GM12878 (cell line): ENCODE data around the gene TPCN2. TPM values are rescaled to one million over a fixed set of nuclear protein-coding genes. Genes with fewer than 3 reads are reported as not detected.
"Not testable (repeated sequence)": the region's sequence is repeated elsewhere in the genome, so short reads cannot be mapped to it uniquely, and the experiment has no call there.

ENCODE experiments used
- ATAC-seq: fragments of 200-7000 bp; cut with Tn5 transposase; 3 replicates; pipeline ENCODE4 v1.9.1; 2020; ENCODE audit warnings: mild to moderate bottlenecking, moderate library complexity
- BruUV-seq: library from RNA; stranded (reverse); fragments of 400-500 nt; replicated peaks from 2 replicates; lab custom pipeline; 2021; lab: Mats Ljungman, UMichigan
- CTCF ChIA-PET: fragments of 300-600 bp; sonication (Branson Sonifier 250); formaldehyde crosslinking; extraction: SDS; loops from one replicate; lab custom pipeline; 2021; ENCODE audit warnings: inconsistent platforms; lab: Yijun Ruan, JAX
- POLR2A ChIA-PET: fragments of 350-600 bp; formaldehyde crosslinking; extraction: SDS; loops from one replicate; lab custom pipeline; 2021; ENCODE audit warnings: inconsistent platforms; lab: Charles Lee
- RAD21 ChIA-PET: fragments of 300-600 bp; sonication (Branson Sonifier 250); formaldehyde crosslinking; loops from one replicate; lab custom pipeline; 2023; ENCODE audit warnings: antibody characterized with exemption; ENCODE audit not compliant: unreplicated experiment; lab: Charles Lee
- SMC1A ChIA-PET: fragments of 300-600 bp; sonication (Branson Sonifier 250); formaldehyde crosslinking; loops from one replicate; lab custom pipeline; 2023; ENCODE audit not compliant: unreplicated experiment, uncharacterized antibody; lab: Charles Lee
- DNase-seq: peaks from one replicate; pipeline ENCODE4 v3.0.0-alpha.2; 2011; ENCODE audit warnings: low read depth, low spot score
- FAIRE-seq: peaks from 3 replicates; lab custom pipeline; 2011; peaks lifted over from hg19 to GRCh38; lab: Jason Lieb, UNC
- H2AFZ ChIP-seq: 2 replicates; pipeline ENCODE4 v1.6.0; 2011; ENCODE audit warnings: low read depth, low read length, control low read depth; ENCODE audit not compliant: control insufficient read depth
- H3K27ac ChIP-seq: 2 replicates; pipeline ENCODE4 v1.5.1; 2011; ENCODE audit warnings: control low read depth; ENCODE audit not compliant: control insufficient read depth, insufficient read depth
- H3K27me3 ChIP-seq, 2 experiments: replicated peaks in 1 of 2; 2 replicates each; pipeline versions ENCODE4 v1.6.0 to v1.6.1; 2011; ENCODE audit warnings: low read length in 1 of 2; ENCODE audit not compliant: control insufficient read depth in 2 of 2, insufficient read depth in 2 of 2
- H3K36me3 ChIP-seq, 2 experiments: 2 replicates each; pipeline ENCODE4 v1.5.1; 2011; ENCODE audit warnings: low read length in 1 of 2; ENCODE audit not compliant: control insufficient read depth in 2 of 2, insufficient read depth in 2 of 2
- H3K4me1 ChIP-seq: 2 replicates; pipeline ENCODE4 v1.6.1; 2011; ENCODE audit warnings: mild to moderate bottlenecking, low read length, moderate library complexity, mixed read lengths; ENCODE audit not compliant: control insufficient read depth, insufficient read depth
- H3K4me2 ChIP-seq: 2 replicates; pipeline ENCODE4 v1.6.0; 2011; ENCODE audit warnings: control low read depth; ENCODE audit not compliant: control insufficient read depth, insufficient read depth
- H3K4me3 ChIP-seq: fragments of 200-600 bp; sonication (generic); 2 replicates; pipeline ENCODE4 v1.5.1; 2016
- H3K79me2 ChIP-seq: 2 replicates; pipeline ENCODE4 v1.6.0; 2011; ENCODE audit warnings: low read length; ENCODE audit not compliant: control insufficient read depth, insufficient read depth
- H3K9ac ChIP-seq: 2 replicates; pipeline ENCODE4 v1.8.0; 2011; ENCODE audit warnings: low read length, control low read depth, mixed read lengths; ENCODE audit not compliant: control insufficient read depth, insufficient read depth
- H3K9me3 ChIP-seq: replicated peaks from 3 replicates; pipeline ENCODE4 v1.5.1; 2011; ENCODE audit warnings: mild to moderate bottlenecking, low read length; ENCODE audit not compliant: control insufficient read depth, insufficient read depth
- H4K20me1 ChIP-seq: 2 replicates; pipeline ENCODE4 v1.6.0; 2011; ENCODE audit not compliant: control insufficient read depth, insufficient read depth
- NR2F1 ChIP-seq: fragments of 450-650 bp; conservative IDR thresholded peaks from 2 replicates; pipeline ENCODE4 v1.6.1; 2017; ENCODE audit warnings: mild to moderate bottlenecking
- REST ChIP-seq: IDR thresholded peaks from 2 replicates; pipeline ENCODE4 v1.6.1; 2012; ENCODE audit warnings: mild to moderate bottlenecking, low read depth, low read length
- RUNX3 ChIP-seq: IDR thresholded peaks from 2 replicates; pipeline ENCODE4 v1.6.1; 2012; ENCODE audit warnings: low read length, inconsistent platforms
- SREBF2 ChIP-seq: IDR thresholded peaks from 2 replicates; pipeline ENCODE4 v1.6.1; 2012; ENCODE audit warnings: mild to moderate bottlenecking, low read length
- TARDBP ChIP-seq: IDR thresholded peaks from 2 replicates; pipeline ENCODE4 v1.6.1; 2016; ENCODE audit warnings: borderline replicate concordance
- TBL1XR1 ChIP-seq: IDR thresholded peaks from 2 replicates; pipeline ENCODE4 v1.6.1; 2012; ENCODE audit warnings: low read depth, low read length, improper control_type of control experiment
- ZNF24 ChIP-seq: fragments of 450-650 bp; IDR thresholded peaks from 2 replicates; pipeline ENCODE4 v1.6.1; 2017; ENCODE audit warnings: antibody characterized with exemption, mild to moderate bottlenecking
- WGBS: methylation state at CpG from one replicate; pipeline ENCODE4 v1.1.6; 2016; ENCODE audit warnings: low lambda C conversion rate; ENCODE audit not compliant: insufficient replicate concordance, insufficient coverage; ENCODE audit errors: missing lambda C conversion rate; 5-methylcytosine and 5-hydroxymethylcytosine counted together
- in situ Hi-C: fragments of 300-500 bp; cut with MboI; formaldehyde crosslinking; loops from 9 replicates; pipeline ENCODE4 v1.14.3; 2018; ENCODE audit warnings: mixed read lengths
- intact Hi-C: fragments of 100-400 bp; cut with micrococcal nuclease; formaldehyde crosslinking; loops from one replicate; pipeline ENCODE4 v1.14.2; 2022; ENCODE audit not compliant: unreplicated experiment
- polyA plus RNA-seq, 11 experiments: library from polyadenylated mRNA; depleted of rRNA in 4 of 11; unstranded in 6 of 11; stranded (reverse) in 5 of 11; fragments of >200 nt; fragmentation: Nextera tagmentation in 4 of 11; fragmentation: Illumina TruSeq in 1 of 11; extraction: Ambion mirVana in 4 of 11; extraction: Trizol in 1 of 11; gene quantifications; 1 replicate in 1 of 11; 2 replicates in 10 of 11; pipeline versions ENCODE4 v1.2.1 to v1.2.3, GENCODE V29; 2011 to 2016; ENCODE audit warnings: inconsistent platforms in 2 of 11, missing spikeins in 2 of 11, low read depth in 1 of 11
- total RNA-seq, 4 experiments: library from RNA; depleted of rRNA in 3 of 4; stranded (reverse); fragments of >200 nt in 3 of 4; fragmentation: Illumina TruSeq in 1 of 4; extraction: Trizol in 1 of 4; gene quantifications; 2 replicates each; pipeline versions ENCODE4 v1.2.1 to v1.2.3, GENCODE V29; 2013 to 2021

TPCN2 gene
- total and polyA plus RNA-seq, 10 of the 15 experiments (the other 5 are each of a cell fraction or from before 2014, with no cell fraction given): 1.7 to 18.4 (median 8.4) TPM

- TF ChIP-seq ZNF24 (no peak), SREBF2 (no peak), NR2F1 (no peak), TARDBP (no peak), TBL1XR1 (no peak), RUNX3 (no peak), REST (no peak)
Observed at GRCh38 chr11:69138265-69138664, 89.5 kb downstream of the TPCN2 start (continued).

- DNase-seq, FAIRE-seq, BruUV-seq, ATAC-seq, H2AFZ ChIP-seq, H3K4me2 ChIP-seq, in situ Hi-C loops, H3K4me3 ChIP-seq, H3K36me3 ChIP-seq, RAD21 ChIA-PET, H3K9ac ChIP-seq, H3K79me2 ChIP-seq, POLR2A ChIA-PET, H3K27me3 ChIP-seq, H4K20me1 ChIP-seq, intact Hi-C loops, SMC1A ChIA-PET, H3K27ac ChIP-seq: not testable (repeated sequence)
- peaks cover 30% of the 10 kb centered on the region; the same call in 2 of the 3 replicates for H3K9me3 ChIP-seq
- peaks cover 17% of the 10 kb centered on the region for H3K4me1 ChIP-seq
- CTCF ChIA-PET: interaction anchor here (1.8 kb wide), 1 partner anchor 100 kb away, joined by 4 read pairs; no protein-coding TSS in a partner anchor
- WGBS: 82% methylated on average over 7 of the region's 7 CpGs
Observed at GRCh38 chr11:69140161-69140560, 91.4 kb downstream of the TPCN2 start.
